HG02610 (cell line): Measurements from ENCODE around the gene ACYP2.
"Not testable (repeated sequence)": the region's sequence is repeated elsewhere in the genome, so short reads cannot be mapped to it uniquely, and the experiment has no call there.

Experiments used
- ATAC-seq: cut with Tn5 transposase; IDR thresholded peaks from one replicate; pipeline ENCODE4 v1.9.1; 2021; ENCODE audit warnings: mild to moderate bottlenecking, moderate library complexity; ENCODE audit not compliant: unreplicated experiment

ACYP2 gene

GRCh38 chr2:54097124-54097523 lies 18.3 kb upstream of the ACYP2 start:
- ATAC-seq = no peak

GRCh38 chr2:54099370-54099769 lies 16.0 kb upstream of the ACYP2 start:
- ATAC-seq = no peak

GRCh38 chr2:54099829-54100585 lies 15.4 kb upstream of the ACYP2 start:
- ATAC-seq = peak; percentile 76

- ATAC-seq = no peak
Observed at GRCh38 chr2:54100772-54101171, 14.6 kb upstream of the ACYP2 start.

- peak; percentile 48 for ATAC-seq
Observed at GRCh38 chr2:54103454-54104314, 11.7 kb upstream of the ACYP2 start.

GRCh38 chr2:54106631-54107454 lies 8.6 kb upstream of the ACYP2 start:
- peak; percentile 54 for ATAC-seq

- ATAC-seq = no peak
Observed at GRCh38 chr2:54107455-54107764, 8.0 kb upstream of the ACYP2 start.

- no peak for ATAC-seq
Observed at GRCh38 chr2:54107903-54108615, 7.4 kb upstream of the ACYP2 start.

GRCh38 chr2:54109848-54110247 lies 5.6 kb upstream of the ACYP2 start:
- ATAC-seq = no peak

GRCh38 chr2:54114479-54114878 lies 936 bp upstream of the ACYP2 start:
- not testable (repeated sequence) for ATAC-seq

- ATAC-seq = no peak
Observed at GRCh38 chr2:54114936-54115283, 505 bp upstream of the ACYP2 start.

GRCh38 chr2:54116598-54116997 lies 1.2 kb downstream of the ACYP2 start:
- not testable (repeated sequence) for ATAC-seq

- ATAC-seq = no peak
Observed at GRCh38 chr2:54120950-54121349, 5.5 kb downstream of the ACYP2 start.

- ATAC-seq = no peak
Observed at GRCh38 chr2:54122171-54122935, 6.9 kb downstream of the ACYP2 start.

GRCh38 chr2:54122939-54123338 lies 7.5 kb downstream of the ACYP2 start:
- ATAC-seq = no peak

- ATAC-seq = not testable (repeated sequence)
Observed at GRCh38 chr2:54127174-54127573, 11.8 kb downstream of the ACYP2 start.

- no peak for ATAC-seq
Observed at GRCh38 chr2:54133056-54133455, 17.6 kb downstream of the ACYP2 start.

GRCh38 chr2:54139210-54139609 lies 23.8 kb downstream of the ACYP2 start:
- ATAC-seq = no peak

GRCh38 chr2:54143780-54144179 lies 28.4 kb downstream of the ACYP2 start:
- ATAC-seq = no peak

- no peak for ATAC-seq
Observed at GRCh38 chr2:54148391-54148790, 33.0 kb downstream of the ACYP2 start.
